ENCODE data around the gene PEG3. TPM values are rescaled to one million over a fixed set of nuclear protein-coding genes. Genes with fewer than 3 reads are reported as not detected.

Gene PEG3
- total RNA-seq, 1 donor from 2014 or later = 0.53 TPM

DNA sequence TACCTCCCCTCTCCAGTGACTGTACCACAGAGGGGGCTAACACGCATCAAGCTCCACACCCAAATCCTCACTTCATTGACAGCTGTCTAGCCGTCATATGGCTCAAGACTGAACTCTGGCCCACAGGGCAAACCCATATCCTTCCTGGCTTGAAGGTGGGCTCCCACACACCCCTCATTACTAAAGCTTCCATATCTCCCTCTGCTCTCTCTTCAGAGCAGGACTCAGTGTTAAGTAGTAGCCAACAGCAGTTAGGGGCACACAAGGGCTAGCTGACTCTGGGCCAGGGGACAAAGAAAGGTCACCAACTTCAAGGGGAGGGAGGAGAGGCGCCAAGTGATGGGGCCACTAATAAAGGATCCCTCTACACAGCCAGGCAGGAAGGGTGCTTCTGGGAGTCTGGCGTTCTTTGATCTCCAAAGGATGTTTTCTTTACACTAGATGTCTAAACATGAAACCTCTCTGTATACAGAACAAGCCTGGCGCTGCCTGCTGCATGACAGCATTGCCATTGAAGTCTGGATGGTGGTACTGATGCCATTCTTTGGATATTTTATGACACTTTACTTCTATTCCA lies 8.1 kb downstream of the PEG3 start:
- FAIRE-seq (no peak), DNase-seq (ENCODE audit: low read depth) (no peak)
- H3K27me3 ChIP-seq (ENCODE audit: control insufficient read depth, insufficient read depth, low read length) = no peaks in the 10 kb centered on the region
- H3K4me3 ChIP-seq (ENCODE audit: low read depth, low read length) = no peak overlapping the region
- H3K36me3 ChIP-seq (ENCODE audit: control insufficient read depth, insufficient read depth, low read length) = no peaks in the 10 kb centered on the region
- TF ChIP-seq, protein P1, sequence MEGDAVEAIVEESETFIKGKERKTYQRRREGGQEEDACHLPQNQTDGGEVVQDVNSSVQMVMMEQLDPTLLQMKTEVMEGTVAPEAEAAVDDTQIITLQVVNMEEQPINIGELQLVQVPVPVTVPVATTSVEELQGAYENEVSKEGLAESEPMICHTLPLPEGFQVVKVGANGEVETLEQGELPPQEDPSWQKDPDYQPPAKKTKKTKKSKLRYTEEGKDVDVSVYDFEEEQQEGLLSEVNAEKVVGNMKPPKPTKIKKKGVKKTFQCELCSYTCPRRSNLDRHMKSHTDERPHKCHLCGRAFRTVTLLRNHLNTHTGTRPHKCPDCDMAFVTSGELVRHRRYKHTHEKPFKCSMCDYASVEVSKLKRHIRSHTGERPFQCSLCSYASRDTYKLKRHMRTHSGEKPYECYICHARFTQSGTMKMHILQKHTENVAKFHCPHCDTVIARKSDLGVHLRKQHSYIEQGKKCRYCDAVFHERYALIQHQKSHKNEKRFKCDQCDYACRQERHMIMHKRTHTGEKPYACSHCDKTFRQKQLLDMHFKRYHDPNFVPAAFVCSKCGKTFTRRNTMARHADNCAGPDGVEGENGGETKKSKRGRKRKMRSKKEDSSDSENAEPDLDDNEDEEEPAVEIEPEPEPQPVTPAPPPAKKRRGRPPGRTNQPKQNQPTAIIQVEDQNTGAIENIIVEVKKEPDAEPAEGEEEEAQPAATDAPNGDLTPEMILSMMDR (IDR thresholded peaks at IDR 0.05; ENCODE audit: insufficient read depth, low read length, severe bottlenecking) = no peak

DNA sequence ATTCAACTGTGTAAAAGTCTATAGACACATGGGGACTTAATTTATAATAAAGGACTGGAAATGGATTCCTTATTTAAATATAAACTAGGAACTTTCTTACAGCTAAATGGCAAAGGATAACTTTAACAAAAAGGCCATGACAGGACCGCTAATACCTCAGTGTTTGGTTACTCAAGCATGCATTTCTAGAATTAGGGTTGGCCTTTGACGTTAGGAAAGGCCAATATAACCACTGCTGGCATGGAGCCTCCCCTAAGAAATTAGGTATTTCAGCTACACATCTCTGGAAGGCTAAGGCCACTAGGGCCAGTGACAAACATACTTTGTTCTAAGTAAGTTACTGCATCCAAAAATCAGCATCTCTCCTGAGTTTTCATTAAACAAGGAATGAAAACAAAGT lies 9.3 kb downstream of the PEG3 start:
- no peak for FAIRE-seq
- H3K36me3 ChIP-seq (ENCODE audit: control insufficient read depth, insufficient read depth, low read length) = no peaks in the 10 kb centered on the region
- TF ChIP-seq, protein P1 (IDR thresholded peaks at IDR 0.05; ENCODE audit: insufficient read depth, low read length, severe bottlenecking) = no peak
- DNase-seq (ENCODE audit: low read depth) = no peak
- no peaks in the 10 kb centered on the region for H3K27me3 ChIP-seq (ENCODE audit: control insufficient read depth, insufficient read depth, low read length)
- no peak overlapping the region for H3K4me3 ChIP-seq (ENCODE audit: low read depth, low read length)

DNA sequence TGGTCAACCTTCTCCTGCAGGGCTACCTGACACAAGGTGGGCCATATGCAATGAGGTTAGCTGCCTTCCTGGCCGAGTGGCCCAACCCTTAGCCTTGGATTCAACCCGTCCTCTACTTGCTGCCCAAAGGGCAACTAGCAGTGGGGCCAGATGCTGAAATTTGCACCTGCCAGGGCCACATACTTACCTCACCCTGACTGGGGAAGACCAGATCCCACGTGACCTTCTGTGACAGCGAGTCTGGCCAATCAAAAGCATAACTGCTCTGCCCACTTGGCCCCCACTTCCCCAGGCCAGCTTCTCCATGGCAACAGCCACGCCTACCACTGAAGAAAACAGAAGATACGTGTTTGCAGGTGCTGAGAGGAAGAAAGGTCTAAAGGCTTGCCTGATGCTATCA lies 10.9 kb downstream of the PEG3 start:
- Histone ChIP-seq H3K27me3 (ENCODE audit: control insufficient read depth, insufficient read depth, low read length) (no peaks in the 10 kb centered on the region), H3K36me3 (ENCODE audit: control insufficient read depth, insufficient read depth, low read length) (no peaks in the 10 kb centered on the region), H3K4me3 (ENCODE audit: low read depth, low read length) (no peak overlapping the region)
- TF ChIP-seq, protein P1 (IDR thresholded peaks at IDR 0.05; ENCODE audit: insufficient read depth, low read length, severe bottlenecking) = no peak
- DNase-seq (ENCODE audit: low read depth) (no peak), FAIRE-seq (no peak)

DNA sequence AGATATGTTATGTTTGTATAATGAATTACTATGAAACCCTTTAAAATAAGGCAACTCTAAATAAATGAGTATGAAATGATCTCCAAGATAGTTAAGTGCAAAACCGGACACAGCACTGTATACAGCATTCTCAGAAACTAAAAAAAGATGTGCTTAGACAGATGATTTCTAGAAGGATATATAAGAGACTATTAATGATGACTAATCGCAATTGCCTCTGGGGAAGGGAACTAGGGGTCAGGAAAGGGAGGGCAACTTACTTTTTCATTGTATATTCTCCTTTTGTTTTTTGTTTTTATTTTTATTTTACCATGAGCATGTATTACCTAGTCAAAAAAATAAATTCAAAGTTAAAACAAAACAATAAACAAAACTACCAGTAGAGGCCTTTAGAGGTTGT lies 12.8 kb downstream of the PEG3 start:
- no peak for FAIRE-seq
- no peak for DNase-seq (ENCODE audit: low read depth)
- TF ChIP-seq, protein P1 (IDR thresholded peaks at IDR 0.05; ENCODE audit: insufficient read depth, low read length, severe bottlenecking) = no peak
- no peak overlapping the region for H3K4me3 ChIP-seq (ENCODE audit: low read depth, low read length)
- no peaks in the 10 kb centered on the region for H3K27me3 ChIP-seq (ENCODE audit: control insufficient read depth, insufficient read depth, low read length)
- no peaks in the 10 kb centered on the region for H3K36me3 ChIP-seq (ENCODE audit: control insufficient read depth, insufficient read depth, low read length)

DNA sequence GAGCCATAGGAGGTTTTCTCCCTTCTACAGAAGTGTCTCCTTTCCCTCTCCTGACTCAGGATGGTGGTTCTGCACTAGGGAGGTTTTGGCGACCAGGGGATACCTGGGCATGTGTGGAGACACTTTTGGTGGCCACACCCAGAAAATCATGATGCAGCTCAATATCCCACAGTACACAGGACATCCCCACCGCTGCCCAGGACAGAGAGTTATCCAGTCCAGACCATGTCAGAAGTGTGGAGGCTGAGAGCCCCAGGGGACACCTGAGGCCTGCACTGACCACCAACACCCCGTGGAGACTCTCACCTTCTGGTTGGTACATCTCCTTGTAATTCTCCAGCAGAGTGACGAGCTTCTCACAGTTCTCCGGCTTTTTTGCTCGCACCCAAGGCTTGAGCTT lies 16.6 kb downstream of the PEG3 start:
- Histone ChIP-seq H3K4me3 (ENCODE audit: low read depth, low read length) (no peak overlapping the region), H3K27me3 (ENCODE audit: control insufficient read depth, insufficient read depth, low read length) (no peaks in the 10 kb centered on the region), H3K36me3 (ENCODE audit: control insufficient read depth, insufficient read depth, low read length) (no peaks in the 10 kb centered on the region)
- TF ChIP-seq, protein P1 (IDR thresholded peaks at IDR 0.05; ENCODE audit: insufficient read depth, low read length, severe bottlenecking) = no peak
- FAIRE-seq = no peak
- DNase-seq (ENCODE audit: low read depth) = no peak

DNA sequence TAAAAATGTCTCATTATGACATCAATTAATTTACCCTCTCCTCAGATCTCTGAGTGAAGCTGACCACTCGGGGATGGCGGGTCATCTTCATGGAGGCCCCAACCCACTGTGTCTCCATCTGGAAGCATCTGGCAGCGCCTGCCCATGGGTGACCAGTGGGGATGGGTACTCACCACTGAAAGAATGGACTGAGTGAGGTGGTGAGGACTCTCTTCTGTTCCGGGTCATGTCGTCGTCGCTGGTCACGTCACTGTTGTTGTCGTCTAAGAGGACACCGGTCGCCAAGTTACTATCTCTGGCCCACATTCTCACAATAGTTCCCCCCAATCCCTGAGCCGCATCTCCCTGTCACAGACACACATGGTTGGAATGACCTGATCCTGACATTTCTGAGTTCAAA lies 17.1 kb downstream of the PEG3 start:
- no peak overlapping the region for H3K4me3 ChIP-seq (ENCODE audit: low read depth, low read length)
- FAIRE-seq = no peak
- TF ChIP-seq, protein P1 (IDR thresholded peaks at IDR 0.05; ENCODE audit: insufficient read depth, low read length, severe bottlenecking) = no peak

More for the DNA sequence above, 17.1 kb downstream of the PEG3 start:
- DNase-seq (ENCODE audit: low read depth) = no peak
- H3K27me3 ChIP-seq (ENCODE audit: control insufficient read depth, insufficient read depth, low read length) = no peaks in the 10 kb centered on the region
- H3K36me3 ChIP-seq (ENCODE audit: control insufficient read depth, insufficient read depth, low read length) = no peaks in the 10 kb centered on the region
